ENCODE results near the gene APOC3.

APOC3 gene

DNA sequence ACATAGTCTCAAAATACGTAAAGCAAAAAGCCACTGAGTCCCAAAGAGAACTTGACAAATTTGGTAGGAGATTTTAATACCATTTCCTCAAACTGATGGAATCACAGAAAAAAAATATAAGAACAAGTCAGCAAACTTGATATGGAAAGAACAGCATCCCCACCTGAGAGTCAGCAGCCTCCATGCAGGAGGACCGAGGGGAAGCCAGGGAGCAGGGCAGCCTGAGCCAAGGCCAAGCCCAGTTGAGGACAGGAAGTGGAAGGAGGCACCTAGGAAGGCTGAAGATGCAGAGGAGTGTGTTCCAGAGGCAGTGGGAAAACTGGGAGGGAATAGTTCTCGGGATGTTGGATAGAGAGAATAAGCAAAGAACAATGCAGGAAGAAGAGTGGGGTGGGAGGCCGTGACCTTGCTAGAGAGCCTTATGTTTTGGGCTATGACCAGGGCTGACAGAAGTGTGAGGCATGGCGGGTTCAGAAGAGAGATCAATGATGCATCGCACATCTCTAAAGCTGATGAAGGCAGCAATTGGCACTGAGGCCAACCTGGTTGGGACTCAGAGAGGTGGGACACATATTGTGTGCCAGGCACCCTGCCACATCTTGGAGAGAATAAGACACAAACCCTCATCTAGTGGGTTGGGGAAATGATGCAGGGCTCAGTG, 22.0 kb upstream of the APOC3 start:
- DNase-seq: no peak

DNA sequence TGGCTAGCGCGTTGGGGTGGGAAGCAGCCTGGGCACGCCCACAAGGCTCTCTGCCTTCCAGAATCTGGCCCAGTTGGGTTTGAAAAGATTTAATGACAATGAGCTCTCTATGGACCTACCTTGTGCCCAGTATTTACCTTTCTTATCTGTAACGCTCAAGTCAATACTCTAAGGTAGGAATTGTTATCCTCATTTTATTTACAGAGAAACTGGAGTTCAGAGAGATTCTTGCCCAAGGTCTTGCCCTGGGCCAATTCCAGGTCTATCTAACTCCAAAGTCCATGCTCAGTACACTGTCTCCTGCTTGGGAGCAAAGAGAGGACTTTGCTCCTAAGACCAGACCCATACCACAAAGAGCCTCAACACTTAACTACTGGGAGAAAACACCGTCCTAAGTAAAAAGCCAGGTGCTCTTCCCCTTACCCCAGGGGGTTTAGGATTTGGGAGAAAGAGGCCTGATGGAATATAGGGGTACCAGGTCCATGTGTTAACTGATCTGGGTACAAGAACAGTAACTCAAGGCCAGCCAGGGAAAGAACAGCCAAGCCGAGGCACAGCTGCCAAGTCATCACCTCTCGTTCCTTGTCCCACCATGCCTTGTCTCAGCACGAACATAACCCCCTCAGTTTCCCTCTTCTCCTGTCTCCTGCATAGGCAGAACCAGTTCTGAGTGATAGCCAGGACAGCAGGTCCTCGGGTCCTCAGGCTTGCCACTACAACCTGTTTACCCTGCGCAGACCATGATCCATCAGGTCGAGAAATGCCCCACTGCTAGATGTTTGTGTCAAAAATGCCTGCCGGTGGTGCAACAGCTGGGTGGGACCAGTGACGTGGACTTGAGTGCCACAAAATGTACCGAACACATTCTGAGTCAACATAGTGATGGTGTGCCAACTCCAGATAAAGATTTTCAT, 21.2 kb upstream of the APOC3 start:
- no peak for DNase-seq

DNA sequence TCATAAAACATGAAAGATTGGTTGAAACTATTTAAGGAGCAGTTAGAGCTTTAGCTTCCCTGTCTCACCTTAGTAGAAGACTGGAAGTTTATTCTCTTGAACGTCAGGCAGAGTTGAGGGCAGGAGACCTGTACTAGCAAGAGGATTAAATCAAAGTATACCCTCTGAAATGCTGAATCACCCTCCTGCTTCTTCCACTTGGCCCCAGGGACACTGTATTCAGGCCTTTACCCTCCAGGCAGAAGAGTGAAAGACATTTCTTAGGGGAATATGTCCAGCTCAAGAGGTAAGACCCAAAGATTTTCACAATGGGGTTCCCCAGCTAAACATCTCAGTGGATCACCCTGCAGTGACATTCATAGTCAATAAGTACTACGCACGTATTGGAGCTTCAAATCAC, 18.5 kb upstream of the APOC3 start:
- no peak for DNase-seq

DNA sequence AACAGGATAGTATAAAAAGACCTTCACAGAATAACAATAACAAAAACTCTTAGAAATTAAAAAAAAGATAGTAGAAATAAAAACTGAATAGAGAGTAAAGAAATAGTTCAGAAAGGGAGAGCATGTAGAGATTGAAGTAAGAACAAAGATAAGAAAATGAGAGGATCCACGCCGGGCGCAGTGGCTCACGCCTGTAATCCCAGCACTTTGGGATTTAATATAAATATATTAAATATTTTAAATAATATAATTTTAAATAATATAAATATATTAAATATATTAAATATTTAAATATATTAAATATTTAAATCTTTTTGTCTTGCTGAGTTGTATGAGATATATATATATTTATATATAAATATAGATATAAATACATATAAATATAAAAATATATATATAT, 17.6 kb upstream of the APOC3 start:
- no peak for DNase-seq

DNA sequence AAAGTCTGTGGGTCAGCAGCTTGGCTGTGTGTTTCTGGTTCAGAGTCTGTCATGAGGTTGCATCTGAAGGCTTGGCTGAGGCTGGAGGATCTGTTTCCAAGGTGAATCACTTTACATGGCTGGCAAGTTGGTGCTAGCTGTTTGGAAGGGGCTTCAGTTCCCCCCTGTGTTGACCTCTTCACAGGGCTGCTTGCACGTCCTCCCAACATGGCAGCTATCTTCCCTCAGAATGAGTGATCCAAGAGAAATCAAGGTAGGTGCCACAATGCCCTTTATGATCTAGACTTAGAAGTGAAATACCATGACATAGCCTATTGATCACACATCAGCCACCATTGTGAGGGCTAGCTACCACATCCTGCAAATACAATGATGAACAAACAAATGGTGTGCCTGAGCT, 16.5 kb upstream of the APOC3 start:
- DNase-seq: no peak

DNA sequence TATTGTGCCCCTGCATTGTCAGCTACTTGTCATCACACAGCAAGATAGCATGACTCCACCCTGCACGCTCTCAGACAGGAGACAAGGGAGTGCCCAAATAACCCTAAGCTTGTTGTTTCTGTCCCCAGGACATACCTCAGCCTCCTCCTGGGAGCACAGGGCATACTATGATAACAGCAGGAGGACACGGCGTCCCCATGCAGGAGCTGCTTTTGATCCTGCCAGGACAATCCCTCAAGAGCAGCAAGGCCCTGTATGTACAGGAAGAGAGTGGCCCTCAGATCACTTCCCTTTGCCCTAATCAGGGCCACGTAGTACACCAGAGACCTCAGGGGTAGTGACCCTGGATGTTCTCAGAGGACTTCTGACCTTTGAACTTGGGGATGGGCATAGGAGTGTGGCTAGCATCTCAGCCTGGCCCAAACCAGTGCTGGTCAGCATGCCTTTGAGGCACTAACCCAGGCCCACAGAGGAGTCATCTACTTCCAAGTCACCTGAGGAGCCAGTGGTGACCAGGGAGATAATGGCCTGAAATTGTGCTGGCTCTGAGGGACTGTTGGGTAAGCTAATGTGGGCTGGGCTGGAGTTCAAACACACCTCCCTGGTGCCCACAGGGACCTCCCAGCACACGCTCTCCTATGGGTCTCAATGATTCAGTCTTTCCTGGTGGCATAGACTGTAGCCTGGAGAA, 15.8 kb upstream of the APOC3 start:
- no peak for DNase-seq

DNA sequence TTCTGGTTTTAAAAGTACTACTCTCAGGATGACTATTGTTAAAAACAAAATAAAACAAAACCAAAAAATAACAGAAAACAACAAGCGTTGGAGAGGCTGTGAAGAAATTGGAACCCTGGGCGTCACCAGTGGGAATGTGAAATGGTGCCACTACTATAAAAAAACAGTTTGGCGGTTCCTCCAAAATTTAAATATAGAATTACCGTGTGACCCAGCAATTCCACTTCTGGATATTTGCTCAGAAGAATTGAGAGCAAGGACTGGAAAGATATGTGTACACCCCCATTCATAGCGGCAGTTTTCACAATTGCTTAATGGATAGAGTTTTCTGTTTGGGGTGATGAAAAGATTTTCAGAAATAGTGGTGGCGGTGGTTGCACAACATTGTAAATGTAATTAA, 15.2 kb upstream of the APOC3 start:
- DNase-seq: no peak

DNA sequence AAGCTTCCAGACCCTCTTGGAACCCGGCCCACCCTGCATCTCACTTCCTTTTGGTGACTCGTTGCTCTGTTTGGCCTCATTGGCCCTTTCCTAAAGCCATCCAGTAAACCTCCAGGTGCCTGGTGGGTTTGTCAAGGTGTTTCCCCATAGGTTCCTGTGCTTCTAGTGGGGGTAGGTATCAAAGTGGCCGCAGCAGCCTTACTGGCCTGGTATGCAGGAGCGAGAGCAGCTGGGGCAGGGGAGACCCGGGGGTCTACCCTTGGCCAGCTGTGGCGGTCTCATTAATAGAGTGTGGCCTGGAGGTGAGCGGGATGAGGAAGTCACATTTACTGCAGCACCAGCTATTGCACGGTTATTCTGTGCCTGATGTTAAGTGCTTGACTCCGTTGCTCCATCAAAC, 10.7 kb upstream of the APOC3 start:
- DNase-seq: no peak

DNA sequence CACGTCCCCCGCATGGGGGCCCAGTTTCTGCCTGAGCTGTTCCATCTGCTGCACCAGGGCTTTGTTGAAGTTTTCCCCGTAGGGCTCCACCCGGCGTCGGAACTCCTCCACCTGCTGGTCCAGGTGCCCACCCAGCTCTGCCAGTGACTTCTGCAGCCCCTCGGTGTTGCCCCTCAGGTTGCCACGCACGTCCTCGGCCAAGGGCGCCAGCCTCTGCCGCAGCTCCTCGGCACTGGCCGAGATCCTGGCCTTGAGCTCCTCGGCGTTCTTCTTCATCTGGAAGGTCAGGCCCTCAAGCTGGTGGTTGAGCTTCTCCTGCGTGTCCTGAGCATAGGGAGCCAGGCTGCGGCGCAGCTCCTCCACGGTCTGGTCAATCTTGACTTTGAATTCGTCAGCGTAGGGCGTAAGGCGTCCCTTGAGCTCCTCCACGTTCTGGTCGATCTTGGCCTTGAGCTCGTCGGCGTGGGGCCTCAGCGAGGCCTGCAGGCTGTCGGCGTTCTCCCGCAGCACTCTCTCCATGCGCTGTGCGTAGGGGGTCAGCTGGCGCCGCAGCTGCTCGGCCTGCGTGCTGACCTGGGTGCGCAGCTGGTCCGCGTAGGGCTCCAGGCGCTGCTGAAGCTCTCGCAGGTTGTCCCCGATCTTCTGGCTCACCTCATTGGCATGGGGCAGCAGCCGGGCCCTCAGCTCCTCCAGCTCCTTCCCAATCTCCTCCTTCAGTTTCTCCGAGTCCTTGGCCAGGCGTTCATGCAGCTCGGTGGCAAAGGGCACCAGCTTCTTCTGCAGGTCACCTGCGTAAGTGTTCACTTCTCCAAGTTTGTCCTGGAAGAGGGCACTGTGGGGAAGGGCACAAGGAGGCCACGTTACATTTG, 8.4 kb upstream of the APOC3 start:
- no peak for DNase-seq

DNA sequence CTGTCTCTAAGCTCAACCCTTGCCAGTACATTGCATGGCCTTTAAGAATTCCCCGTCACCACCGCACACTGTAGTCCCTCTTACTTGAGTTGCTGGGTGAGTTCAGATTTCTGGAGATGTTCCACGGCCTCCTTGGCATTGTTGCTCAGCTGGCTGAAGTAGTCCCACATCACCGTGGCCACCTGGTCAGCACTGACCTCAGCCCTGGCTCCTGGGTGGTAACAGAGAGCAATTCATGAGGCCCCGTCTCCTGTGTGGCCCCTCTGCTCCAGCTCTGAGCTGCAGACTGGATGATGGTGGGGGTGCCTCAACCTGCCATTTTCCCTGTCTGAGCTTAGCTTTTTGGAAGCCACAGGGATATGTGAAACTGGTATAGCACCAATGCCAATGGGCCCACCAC, 7.1 kb upstream of the APOC3 start:
- no peak for DNase-seq

DNA sequence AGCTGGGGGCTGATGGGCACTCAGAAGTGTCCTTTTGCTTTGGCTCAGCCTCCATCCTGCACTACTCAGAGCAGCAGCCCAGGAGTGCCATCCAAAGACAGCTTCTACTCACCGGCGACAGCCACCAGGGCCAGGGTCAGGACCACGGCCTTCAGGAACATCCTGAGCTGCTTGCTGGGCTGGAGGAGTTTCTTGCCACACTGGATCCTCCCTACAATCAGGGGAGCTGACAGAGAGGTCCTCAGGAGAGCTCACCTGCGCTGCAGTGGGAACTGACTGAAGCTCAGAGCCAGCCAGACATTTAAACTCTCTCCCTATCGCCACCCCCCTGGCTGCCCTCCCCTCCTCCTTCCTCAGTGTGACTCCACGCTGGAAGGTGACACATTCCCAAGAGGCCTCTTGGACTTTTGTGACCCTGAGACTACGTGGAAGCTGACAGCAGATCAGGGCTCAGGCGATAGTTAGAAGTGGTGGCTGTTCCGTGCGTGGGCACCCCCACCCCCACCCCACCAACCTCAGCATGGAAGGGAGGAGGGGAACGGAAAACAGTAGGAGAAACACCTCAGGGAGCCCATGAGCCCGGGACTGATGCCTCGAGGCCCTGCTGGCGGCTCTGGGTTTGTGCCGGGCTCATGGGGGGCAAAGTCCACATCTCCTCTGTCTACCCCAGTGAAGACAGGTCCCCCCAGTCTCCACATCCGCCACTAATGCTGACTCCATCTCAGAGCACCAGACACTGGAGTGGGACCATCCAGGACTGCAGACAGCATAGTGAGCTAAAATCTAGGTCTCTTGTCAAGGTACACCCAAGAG, 6.5 kb upstream of the APOC3 start, which contains the start of gene APOA4:
Gene APOA4, minus strand, starts transcription at position 274 of the 813 bp plus-strand sequence. Its CDS starts 113 bp downstream, at position 161.
- DNase-seq: no peak

DNA sequence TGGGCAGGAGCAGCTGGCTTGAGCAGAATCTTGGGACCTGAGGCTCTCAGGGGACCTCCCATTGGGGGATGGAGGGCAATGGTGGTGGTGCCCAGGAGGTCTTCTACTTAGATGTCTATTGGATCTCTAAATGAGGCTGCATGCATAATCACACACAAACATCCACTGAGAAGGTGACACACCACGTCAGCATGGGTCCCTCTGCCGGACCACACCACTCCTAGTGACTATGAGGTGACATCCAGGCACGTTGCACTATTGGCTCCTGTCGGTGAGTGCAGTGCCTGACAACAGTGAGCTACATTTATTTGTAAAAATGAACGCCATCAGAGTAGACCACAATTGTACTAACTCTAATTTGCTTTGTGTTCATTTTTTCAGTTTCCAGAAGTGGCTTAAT, 4.3 kb upstream of the APOC3 start:
- DNase-seq: no peak

DNA sequence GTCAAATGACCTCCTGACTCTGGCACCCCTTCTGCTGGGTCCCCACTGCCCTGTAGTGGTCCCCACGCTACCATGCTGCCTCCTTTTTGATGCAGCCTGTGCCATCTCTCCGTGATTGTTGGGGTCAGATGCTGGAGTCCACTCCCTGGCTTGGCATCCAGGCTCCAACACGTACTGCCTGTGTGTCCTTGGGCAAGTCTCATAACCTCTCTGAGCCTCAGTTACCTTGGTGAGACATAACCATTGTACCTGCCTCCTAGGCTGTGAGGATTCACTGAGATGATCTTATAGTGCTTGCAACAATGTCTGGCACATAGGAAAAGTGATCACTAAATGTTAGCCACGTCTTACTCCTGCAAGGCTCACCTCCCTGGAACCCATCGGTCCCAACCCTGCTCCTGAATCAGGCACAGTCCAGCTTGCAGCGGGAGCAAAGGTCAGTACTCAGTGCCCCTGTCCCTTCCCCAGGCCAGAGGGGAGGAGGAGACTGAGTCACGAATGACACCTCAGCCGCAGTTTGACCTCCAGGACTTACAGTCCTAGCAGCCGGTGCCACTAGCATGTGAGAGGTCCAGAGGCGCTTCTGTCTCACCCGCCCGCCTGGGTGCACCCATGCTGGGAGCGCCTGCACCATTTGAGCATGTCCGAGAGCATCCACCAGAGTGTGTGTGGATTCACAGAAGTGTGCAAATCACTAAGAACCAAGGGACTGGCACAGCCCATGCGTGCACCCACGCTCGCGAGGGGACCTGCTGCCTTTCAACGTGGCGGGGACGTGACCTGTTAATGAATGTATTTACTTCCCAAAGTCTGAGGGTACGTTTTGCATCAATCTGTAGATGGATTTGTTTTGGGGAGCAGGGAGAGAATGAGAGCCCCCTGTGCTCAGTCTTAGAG, 3.6 kb upstream of the APOC3 start:
- no peak for DNase-seq

DNA sequence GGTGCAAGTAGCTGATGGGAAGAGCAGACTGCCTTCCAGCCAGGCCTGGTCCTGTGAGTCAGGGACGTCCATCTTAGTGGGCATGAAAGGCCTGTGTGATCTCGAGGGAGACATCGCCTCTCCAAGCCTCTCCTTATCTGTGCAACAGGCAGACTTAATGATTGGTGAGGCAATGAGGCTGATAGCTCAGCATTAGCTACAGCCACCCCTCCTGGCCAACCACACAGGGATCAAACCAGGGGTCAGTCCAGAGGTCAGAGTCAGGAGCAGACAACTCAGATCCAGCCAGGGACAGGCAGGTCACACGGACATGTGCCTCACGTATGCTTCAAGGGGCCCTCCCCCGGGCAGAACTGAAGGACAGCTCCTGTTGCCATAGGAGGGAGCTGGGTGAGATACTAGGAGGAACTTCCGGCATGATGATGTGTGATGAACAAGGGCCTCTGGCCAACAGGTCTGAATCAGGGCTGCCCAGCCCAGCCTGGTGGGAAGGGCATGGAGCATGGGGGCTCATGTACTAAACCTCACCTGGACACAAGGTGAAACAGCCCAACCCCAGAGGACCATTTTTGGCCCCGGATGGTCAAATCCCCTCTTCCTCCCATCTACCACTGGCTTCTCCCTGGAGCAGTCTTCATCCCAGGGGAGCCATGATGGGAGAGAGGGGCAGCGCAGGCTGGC, 2.8 kb upstream of the APOC3 start:
- DNase-seq: no peak

DNA sequence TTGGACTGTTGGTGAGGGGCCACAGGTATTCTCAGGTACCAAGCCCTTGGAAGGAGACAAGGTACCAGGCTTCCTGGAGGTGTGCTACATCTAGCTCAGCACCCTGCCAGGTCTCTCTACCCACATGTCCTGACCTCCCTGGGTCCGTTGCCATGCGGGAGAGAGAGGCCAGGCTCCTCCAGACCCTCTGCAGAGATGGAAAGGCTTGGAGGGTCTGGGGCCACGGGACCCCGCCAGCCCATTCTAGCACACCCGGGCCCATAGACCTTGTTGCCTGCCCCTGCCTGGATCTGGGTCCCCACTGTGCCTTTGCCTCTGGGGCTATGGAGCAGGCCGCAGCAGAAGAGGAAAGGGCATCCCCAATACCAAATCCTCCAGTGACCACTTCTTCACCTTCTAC, 2.2 kb upstream of the APOC3 start:
- no peak for DNase-seq

DNA sequence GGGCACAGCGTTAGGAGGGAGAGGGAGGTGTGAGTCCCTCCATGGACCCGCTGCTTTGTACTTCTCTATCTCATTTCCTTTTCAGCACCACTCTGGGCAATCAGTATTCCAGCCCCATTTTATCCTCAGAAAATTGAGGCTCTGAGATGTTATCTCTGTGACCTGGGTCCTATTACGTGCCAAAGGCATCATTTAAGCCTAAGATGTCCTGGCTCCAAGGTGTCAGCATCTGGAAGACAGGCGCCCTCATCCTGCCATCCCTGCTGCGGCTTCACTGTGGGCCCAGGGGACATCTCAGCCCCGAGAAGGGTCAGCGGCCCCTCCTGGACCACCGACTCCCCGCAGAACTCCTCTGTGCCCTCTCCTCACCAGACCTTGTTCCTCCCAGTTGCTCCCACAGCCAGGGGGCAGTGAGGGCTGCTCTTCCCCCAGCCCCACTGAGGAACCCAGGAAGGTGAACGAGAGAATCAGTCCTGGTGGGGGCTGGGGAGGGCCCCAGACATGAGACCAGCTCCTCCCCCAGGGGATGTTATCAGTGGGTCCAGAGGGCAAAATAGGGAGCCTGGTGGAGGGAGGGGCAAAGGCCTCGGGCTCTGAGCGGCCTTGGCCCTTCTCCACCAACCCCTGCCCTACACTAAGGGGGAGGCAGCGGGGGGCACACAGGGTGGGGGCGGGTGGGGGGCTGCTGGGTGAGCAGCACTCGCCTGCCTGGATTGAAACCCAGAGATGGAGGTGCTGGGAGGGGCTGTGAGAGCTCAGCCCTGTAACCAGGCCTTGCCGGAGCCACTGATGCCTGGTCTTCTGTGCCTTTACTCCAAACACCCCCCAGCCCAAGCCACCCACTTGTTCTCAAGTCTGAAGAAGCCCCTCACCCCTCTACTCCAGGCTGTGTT, 829 bp upstream of the APOC3 start:
- no peak for DNase-seq

DNA sequence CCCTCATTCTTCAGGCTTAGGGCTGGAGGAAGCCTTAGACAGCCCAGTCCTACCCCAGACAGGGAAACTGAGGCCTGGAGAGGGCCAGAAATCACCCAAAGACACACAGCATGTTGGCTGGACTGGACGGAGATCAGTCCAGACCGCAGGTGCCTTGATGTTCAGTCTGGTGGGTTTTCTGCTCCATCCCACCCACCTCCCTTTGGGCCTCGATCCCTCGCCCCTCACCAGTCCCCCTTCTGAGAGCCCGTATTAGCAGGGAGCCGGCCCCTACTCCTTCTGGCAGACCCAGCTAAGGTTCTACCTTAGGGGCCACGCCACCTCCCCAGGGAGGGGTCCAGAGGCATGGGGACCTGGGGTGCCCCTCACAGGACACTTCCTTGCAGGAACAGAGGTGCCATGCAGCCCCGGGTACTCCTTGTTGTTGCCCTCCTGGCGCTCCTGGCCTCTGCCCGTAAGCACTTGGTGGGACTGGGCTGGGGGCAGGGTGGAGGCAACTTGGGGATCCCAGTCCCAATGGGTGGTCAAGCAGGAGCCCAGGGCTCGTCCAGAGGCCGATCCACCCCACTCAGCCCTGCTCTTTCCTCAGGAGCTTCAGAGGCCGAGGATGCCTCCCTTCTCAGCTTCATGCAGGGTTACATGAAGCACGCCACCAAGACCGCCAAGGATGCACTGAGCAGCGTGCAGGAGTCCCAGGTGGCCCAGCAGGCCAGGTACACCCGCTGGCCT, 641 bp downstream of the APOC3 start:
- no peak for DNase-seq

DNA sequence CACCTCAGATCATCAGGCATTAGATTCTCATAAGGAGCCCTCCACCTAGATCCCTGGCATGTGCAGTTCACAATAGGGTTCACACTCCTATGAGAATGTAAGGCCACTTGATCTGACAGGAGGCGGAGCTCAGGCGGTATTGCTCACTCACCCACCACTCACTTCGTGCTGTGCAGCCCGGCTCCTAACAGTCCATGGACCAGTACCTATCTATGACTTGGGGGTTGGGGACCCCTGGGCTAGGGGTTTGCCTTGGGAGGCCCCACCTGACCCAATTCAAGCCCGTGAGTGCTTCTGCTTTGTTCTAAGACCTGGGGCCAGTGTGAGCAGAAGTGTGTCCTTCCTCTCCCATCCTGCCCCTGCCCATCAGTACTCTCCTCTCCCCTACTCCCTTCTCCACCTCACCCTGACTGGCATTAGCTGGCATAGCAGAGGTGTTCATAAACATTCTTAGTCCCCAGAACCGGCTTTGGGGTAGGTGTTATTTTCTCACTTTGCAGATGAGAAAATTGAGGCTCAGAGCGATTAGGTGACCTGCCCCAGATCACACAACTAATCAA, 2.2 kb downstream of the APOC3 start:
- no peak for DNase-seq

Measured in suppressor macrophage treated with lipopolysaccharide for 4 hours (primary cell).